Effector CD4-positive, alpha-beta T cell (primary cell): ENCODE data around the gene NDUFA5.
"Not testable (repeated sequence)": the region's sequence is repeated elsewhere in the genome, so short reads cannot be mapped to it uniquely, and the experiment has no call there.

Source experiments
- DNase-seq: peaks from one replicate; pipeline ENCODE4 v3.0.0-alpha.2; 2020

The NDUFA5 gene

GRCh38 chr7:123555484-123555883 lies 2.1 kb downstream of the NDUFA5 start:
- DNase-seq: no peak

GRCh38 chr7:123553159-123553558 lies 4.5 kb downstream of the NDUFA5 start:
- no peak for DNase-seq

GRCh38 chr7:123552641-123553040 lies 5.0 kb downstream of the NDUFA5 start:
- no peak for DNase-seq

- not testable (repeated sequence) for DNase-seq
Measured at GRCh38 chr7:123552134-123552533, 5.5 kb downstream of the NDUFA5 start.

- DNase-seq: no peak
Measured at GRCh38 chr7:123548406-123548805, 9.2 kb downstream of the NDUFA5 start.

GRCh38 chr7:123539871-123540270 lies 17.7 kb downstream of the NDUFA5 start:
- no peak for DNase-seq

- no peak for DNase-seq
Measured at GRCh38 chr7:123538897-123539296, 18.7 kb downstream of the NDUFA5 start.

- no peak for DNase-seq
Measured at GRCh38 chr7:123538189-123538714, 19.4 kb downstream of the NDUFA5 start.

GRCh38 chr7:123537026-123537642 lies 20.5 kb downstream of the NDUFA5 start:
- no peak for DNase-seq

- no peak for DNase-seq
Measured at GRCh38 chr7:123535517-123535916, 22.1 kb downstream of the NDUFA5 start.

GRCh38 chr7:123534383-123535260 lies 23.0 kb downstream of the NDUFA5 start, which contains the start of gene IQUB:
Gene IQUB (minus strand): TSS chr7:123534595. CDS start chr7:123512340, 22,255 bp downstream.
- DNase-seq: peak; percentile 89

- peak; percentile 6 for DNase-seq
Measured at GRCh38 chr7:123533929-123534382, 23.7 kb downstream of the NDUFA5 start.

- DNase-seq: no peak
Measured at GRCh38 chr7:123533553-123533917, 24.1 kb downstream of the NDUFA5 start.

- DNase-seq: not testable (repeated sequence)
Measured at GRCh38 chr7:123532788-123533552, 24.6 kb downstream of the NDUFA5 start.

GRCh38 chr7:123532343-123532742 lies 25.3 kb downstream of the NDUFA5 start:
- DNase-seq: not testable (repeated sequence)

GRCh38 chr7:123530035-123530591 lies 27.5 kb downstream of the NDUFA5 start:
- not testable (repeated sequence) for DNase-seq

GRCh38 chr7:123528265-123528664 lies 29.4 kb downstream of the NDUFA5 start:
- no peak for DNase-seq

GRCh38 chr7:123527712-123528225 lies 29.8 kb downstream of the NDUFA5 start:
- DNase-seq: not testable (repeated sequence)

GRCh38 chr7:123526533-123526932 lies 31.1 kb downstream of the NDUFA5 start:
- not testable (repeated sequence) for DNase-seq

GRCh38 chr7:123522066-123522465 lies 35.6 kb downstream of the NDUFA5 start:
- DNase-seq: no peak

GRCh38 chr7:123505221-123505620 lies 52.4 kb downstream of the NDUFA5 start:
- DNase-seq: no peak

- no peak for DNase-seq
Measured at GRCh38 chr7:123502201-123502600, 55.4 kb downstream of the NDUFA5 start.
